Naive thymus-derived CD8-positive, alpha-beta T cell (primary cell): ENCODE data around the gene ACSL5. TPM values are rescaled to one million over a fixed set of nuclear protein-coding genes. Genes with fewer than 3 reads are reported as not detected.
A peak's percentile ranks its signal among the peaks of the same experiment; 100 is the strongest.
"Not testable (repeated sequence)": the region's sequence is repeated elsewhere in the genome, so short reads cannot be mapped to it uniquely, and the experiment has no call there.

Source experiments
- ATAC-seq, 2 donors: fragments of 150-1000 bp; cut with Tn5 transposase in 1 of 2; sonication (Bioruptor Pico), chemical (Tn5 transposase) in 1 of 2; 1 replicate in 1 of 2; 2 replicates in 1 of 2; pipeline ENCODE4 v1.10.0; 2021; ENCODE audit warnings: mild to moderate bottlenecking in 2 of 2, moderate library complexity in 2 of 2
- POLR2A ChIA-PET: fragments of 350-600 bp; sonication (Branson Sonifier 250); formaldehyde crosslinking; loops from one replicate; lab custom pipeline; 2021; ENCODE audit warnings: antibody characterized with exemption; lab: Charles Lee
- DNase-seq, 10 donors: peaks; one replicate each; pipeline versions ENCODE4 v3.0.0 to v3.0.0-alpha.2; 2020 to 2022
- H3K27ac Mint-ChIP-seq, 10 donors: one replicate each; pipeline ENCODE4 v1.8.0; 2020 to 2022; ENCODE audit warnings: mild to moderate bottlenecking in 10 of 10, mixed read lengths in 10 of 10, moderate library complexity in 4 of 10, inconsistent platforms in 1 of 10
- H3K27me3 Mint-ChIP-seq, 5 donors: one replicate each; pipeline ENCODE4 v1.8.0; 2021 to 2022; ENCODE audit warnings: mixed read lengths in 5 of 5
- H3K36me3 Mint-ChIP-seq, 3 donors: one replicate each; pipeline ENCODE4 v1.8.0; 2020 to 2022; ENCODE audit warnings: mixed read lengths in 3 of 3, mild to moderate bottlenecking in 2 of 3, inconsistent platforms in 1 of 3
- H3K4me1 Mint-ChIP-seq, 4 donors: one replicate each; pipeline ENCODE4 v1.8.0; 2021 to 2022; ENCODE audit warnings: mixed read lengths in 4 of 4
- H3K4me3 Mint-ChIP-seq, 10 donors: one replicate each; pipeline ENCODE4 v1.8.0; 2020 to 2022; ENCODE audit warnings: mild to moderate bottlenecking in 10 of 10, mixed read lengths in 10 of 10, moderate library complexity in 6 of 10, inconsistent platforms in 1 of 10
- H3K9me3 Mint-ChIP-seq, 9 donors: one replicate each; pipeline ENCODE4 v1.8.0; 2020 to 2022; ENCODE audit warnings: mixed read lengths in 9 of 9, mild to moderate bottlenecking in 3 of 9, inconsistent platforms in 1 of 9, moderate library complexity in 1 of 9
- polyA plus RNA-seq, 3 donors: library from polyadenylated mRNA; unstranded; fragments of 300-500 nt; fragmentation: Illumina TruSeq; gene quantifications; one replicate each; pipeline ENCODE4 v1.2.3, GENCODE V29; 2021
- total RNA-seq, 8 experiments: library from RNA in 2 of 8; stranded (reverse) in 2 of 8; gene quantifications; one replicate each; pipeline ENCODE4 v1.2.3 and lab custom pipeline; 2021 to 2026

The ACSL5 gene
- total and polyA plus RNA-seq, 5 experiments from 2014 or later: 31.7 to 69.5 (median 52.1) TPM

DNA sequence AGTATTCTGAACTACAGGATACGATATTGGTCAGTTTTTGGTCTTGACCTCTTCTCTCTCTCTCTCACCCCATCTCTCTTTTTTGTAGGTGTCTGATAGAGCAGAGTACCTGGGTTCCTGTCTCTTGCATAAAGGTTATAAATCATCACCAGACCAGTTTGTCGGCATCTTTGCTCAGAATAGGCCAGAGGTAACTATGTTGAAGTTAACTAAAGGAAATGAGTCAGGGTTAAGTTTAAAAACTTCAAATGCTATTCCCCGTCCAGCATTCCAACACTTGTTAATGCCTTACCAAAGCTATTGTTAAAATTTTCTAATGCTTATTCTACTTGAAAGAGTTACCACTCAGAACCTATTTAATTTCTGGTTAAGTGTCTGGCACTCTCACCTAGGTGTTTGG lies 30.7 kb downstream of the ACSL5 start:
- H3K36me3 Mint-ChIP-seq: peaks cover 18 to 90% (median 48%) of the 10 kb centered on the region in 3 donors
- H3K4me3 Mint-ChIP-seq: no peak overlapping the region
- H3K27ac Mint-ChIP-seq: no peak overlapping the region
- ATAC-seq: no peak
- H3K27me3 Mint-ChIP-seq: no peaks in the 10 kb centered on the region
- H3K9me3 Mint-ChIP-seq: no peaks in the 10 kb centered on the region
- DNase-seq: no peak
- H3K4me1 Mint-ChIP-seq: peaks cover 0 to 2% (median 0%) of the 10 kb centered on the region in 4 donors
- POLR2A ChIA-PET: no interaction called here

DNA sequence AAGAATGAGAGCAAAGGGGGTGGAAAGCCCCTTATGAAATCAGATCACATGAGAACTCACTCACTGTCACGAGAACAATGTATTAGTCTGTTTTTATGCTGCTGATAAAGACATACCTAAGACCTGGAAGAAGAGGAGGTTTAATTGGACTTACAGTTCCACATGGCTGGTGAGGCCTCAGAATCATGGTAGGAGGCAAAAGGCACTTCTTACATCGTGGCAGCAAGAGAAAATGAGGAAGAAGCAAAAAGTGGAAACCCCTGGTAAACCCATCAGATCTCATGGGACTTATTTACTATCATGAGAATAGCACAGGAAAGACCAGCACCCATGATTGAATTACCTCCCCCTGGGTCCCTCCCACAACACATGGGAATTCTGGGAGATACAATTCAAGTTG lies 32.9 kb downstream of the ACSL5 start:
- peak overlapping the region in 5 of 10 donors; percentile 3 to 51 (median 30) for H3K27ac Mint-ChIP-seq

DNA sequence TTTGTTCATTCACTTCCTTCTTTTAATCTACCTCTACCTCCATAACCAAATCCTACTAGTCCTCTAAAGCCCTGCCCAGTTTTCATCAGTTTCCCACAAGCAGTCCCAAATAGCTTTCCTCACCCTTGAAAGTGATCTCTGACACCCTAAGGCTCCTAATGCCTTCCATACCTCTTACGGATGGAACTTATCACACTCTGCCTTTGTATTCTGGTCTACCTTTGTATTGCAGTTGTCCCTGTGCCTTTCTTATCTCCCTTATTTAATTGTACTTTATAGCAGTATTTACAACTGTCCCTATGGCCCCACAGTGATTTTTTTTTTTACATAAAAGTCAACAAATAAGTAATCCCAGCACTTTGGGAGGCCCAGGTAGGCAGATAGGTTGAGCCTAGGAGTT lies 33.8 kb downstream of the ACSL5 start:
- DNase-seq (no peak), ATAC-seq (no peak)
- POLR2A ChIA-PET: interaction anchor here (0.7 to 1.3 kb wide), 2 partner anchors 10 to 34 kb away, joined by 3 to 6 read pairs; partner anchors contain the start of gene ACSL5
- H3K27ac Mint-ChIP-seq: peak overlapping the region in 2 of 10 donors; percentile 9 to 63
- H3K4me1 Mint-ChIP-seq: no peaks in the 10 kb centered on the region
- H3K9me3 Mint-ChIP-seq: no peaks in the 10 kb centered on the region
- H3K36me3 Mint-ChIP-seq: peaks cover 13 to 89% (median 46%) of the 10 kb centered on the region in 3 donors
- H3K27me3 Mint-ChIP-seq: no peaks in the 10 kb centered on the region
- H3K4me3 Mint-ChIP-seq: no peak overlapping the region

More for the DNA sequence above, 32.9 kb downstream of the ACSL5 start:
- H3K4me3 Mint-ChIP-seq, H3K27me3 Mint-ChIP-seq, POLR2A ChIA-PET, DNase-seq, ATAC-seq, H3K9me3 Mint-ChIP-seq, H3K4me1 Mint-ChIP-seq: not testable (repeated sequence)
- H3K36me3 Mint-ChIP-seq: peaks cover 16 to 90% (median 48%) of the 10 kb centered on the region in 3 donors

DNA sequence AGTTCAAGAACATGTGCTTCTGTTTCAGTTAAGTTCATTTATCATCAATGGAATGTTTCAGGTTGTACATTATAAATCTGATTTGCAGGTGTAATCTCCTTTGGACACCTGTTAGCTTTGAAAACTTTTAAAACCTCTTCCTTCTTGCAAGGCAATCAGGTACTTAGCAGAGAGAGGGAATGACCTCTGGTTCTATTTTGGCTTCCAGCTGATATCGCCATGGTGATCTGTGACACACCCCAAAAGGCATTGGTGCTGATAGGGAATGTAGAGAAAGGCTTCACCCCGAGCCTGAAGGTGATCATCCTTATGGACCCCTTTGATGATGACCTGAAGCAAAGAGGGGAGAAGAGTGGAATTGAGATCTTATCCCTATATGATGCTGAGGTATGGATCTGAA lies 35.4 kb downstream of the ACSL5 start:
- Mint-ChIP-seq H3K27me3 (no peaks in the 10 kb centered on the region), H3K27ac (no peak overlapping the region), H3K4me3 (no peak overlapping the region), H3K9me3 (no peaks in the 10 kb centered on the region), H3K4me1 (no peaks in the 10 kb centered on the region), H3K36me3 (peaks cover 12 to 87% (median 41%) of the 10 kb centered on the region in 3 donors)
- no peak for ATAC-seq
- DNase-seq: no peak
- POLR2A ChIA-PET: interaction anchor here (1.3 kb wide), 1 partner anchor 35 kb away, joined by 3 read pairs; the partner anchor contains the start of gene ACSL5

DNA sequence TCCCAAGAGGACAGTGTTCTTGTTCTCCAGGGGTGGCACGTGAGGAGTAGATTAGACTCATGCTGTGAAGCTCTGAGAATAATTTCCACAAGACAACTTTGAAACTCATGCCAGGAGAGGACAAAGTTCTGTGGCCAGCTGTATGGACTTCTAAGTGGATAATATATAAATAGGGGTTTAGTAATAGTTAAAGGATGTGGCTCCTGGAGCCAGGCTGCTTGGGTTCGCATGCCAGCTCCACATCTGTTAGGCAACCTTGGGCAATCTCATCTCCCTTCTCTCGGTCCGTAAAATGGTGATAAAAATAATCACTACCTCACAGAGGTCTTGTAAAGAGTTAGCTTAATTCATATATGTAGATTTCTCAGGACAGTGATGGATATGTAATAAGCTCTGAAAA lies 35.8 kb downstream of the ACSL5 start:
- Mint-ChIP-seq H3K4me1 (no peaks in the 10 kb centered on the region), H3K27ac (no peak overlapping the region), H3K4me3 (no peak overlapping the region), H3K9me3 (no peaks in the 10 kb centered on the region), H3K36me3 (peaks cover 12 to 87% (median 39%) of the 10 kb centered on the region in 3 donors), H3K27me3 (no peaks in the 10 kb centered on the region)
- POLR2A ChIA-PET: no interaction called here
- no peak for DNase-seq
- ATAC-seq: no peak

DNA sequence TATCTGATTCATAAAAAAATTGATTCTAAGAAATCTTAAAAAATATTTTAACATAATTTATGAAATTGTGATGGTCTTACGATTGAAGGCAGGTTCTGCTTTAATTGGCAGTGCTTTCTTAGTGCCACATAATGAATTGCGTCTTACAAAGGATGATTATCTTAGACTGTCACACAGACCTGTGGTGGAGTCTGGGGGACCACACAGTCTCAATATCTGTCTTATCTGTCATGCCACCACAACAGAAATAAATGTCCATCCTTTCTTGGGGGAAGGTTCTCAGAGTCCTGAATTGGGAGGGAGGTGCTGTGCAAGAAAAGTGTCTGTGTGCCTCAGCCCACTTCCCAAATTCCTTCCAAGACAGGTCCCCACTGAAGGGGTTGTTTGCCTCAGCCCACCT lies 38.8 kb downstream of the ACSL5 start:
- Mint-ChIP-seq H3K27ac (peak overlapping the region in 1 of 10 donors; percentile 18), H3K27me3 (no peaks in the 10 kb centered on the region), H3K4me1 (peaks cover 0 to 1% (median 0%) of the 10 kb centered on the region in 4 donors), H3K4me3 (no peak overlapping the region), H3K36me3 (peaks cover 9 to 89% (median 38%) of the 10 kb centered on the region in 3 donors), H3K9me3 (no peaks in the 10 kb centered on the region)
- POLR2A ChIA-PET: interaction anchor here (1.2 kb wide), 1 partner anchor 37 kb away, joined by 3 read pairs; no protein-coding TSS in a partner anchor
- DNase-seq (no peak), ATAC-seq (no peak)

DNA sequence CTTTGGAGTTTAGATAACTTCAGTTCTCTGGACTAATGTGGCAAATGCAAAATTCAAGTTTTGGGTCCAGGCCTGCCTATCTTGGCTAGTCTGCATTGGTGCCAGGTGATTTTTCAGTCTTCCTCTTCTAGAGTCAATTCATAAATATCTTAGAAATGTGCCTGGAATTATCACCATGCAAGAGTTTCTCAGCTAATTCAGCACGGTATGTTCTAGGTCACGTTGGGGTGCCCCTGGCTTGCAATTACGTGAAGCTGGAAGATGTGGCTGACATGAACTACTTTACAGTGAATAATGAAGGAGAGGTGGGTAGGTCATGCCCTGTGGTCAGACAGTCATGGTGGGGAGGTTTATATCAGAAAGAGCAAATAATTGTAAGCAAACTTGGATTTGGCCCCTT lies 47.8 kb downstream of the ACSL5 start:
- Mint-ChIP-seq H3K4me3 (no peak overlapping the region), H3K27me3 (no peaks in the 10 kb centered on the region), H3K36me3 (peaks cover 7 to 85% (median 16%) of the 10 kb centered on the region in 3 donors), H3K27ac (peak overlapping the region in 5 of 10 donors; percentile 19 to 67 (median 60)), H3K4me1 (no peaks in the 10 kb centered on the region), H3K9me3 (no peaks in the 10 kb centered on the region)
- DNase-seq (no peak), ATAC-seq (no peak)
- POLR2A ChIA-PET: no interaction called here

DNA sequence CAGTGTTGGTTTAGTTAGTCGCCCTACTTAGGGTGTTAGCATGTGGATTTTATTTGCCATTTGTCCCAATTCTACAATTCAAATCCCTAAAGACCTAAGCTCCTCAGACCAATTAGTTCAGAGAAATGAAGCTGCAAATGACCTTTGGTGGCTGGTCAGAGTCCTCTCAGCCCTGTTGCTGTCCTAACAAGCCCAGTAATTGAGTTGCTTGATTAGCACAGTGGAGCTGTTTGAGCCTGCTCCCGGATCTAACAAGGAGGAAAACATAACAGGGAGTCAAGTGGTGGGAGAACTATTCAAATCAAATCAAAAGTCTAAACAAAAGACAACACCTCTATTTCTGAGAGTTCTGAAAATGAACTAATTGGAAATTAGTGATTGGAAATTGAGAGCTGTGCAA lies 50.7 kb downstream of the ACSL5 start:
- DNase-seq (no peak), ATAC-seq (no peak)
- Mint-ChIP-seq H3K4me3 (no peak overlapping the region), H3K9me3 (no peaks in the 10 kb centered on the region), H3K36me3 (peaks cover 7 to 86% (median 7%) of the 10 kb centered on the region in 3 donors), H3K27me3 (no peaks in the 10 kb centered on the region), H3K4me1 (no peaks in the 10 kb centered on the region), H3K27ac (peak overlapping the region in 4 of 10 donors; percentile 15 to 91 (median 46))
- POLR2A ChIA-PET: no interaction called here

DNA sequence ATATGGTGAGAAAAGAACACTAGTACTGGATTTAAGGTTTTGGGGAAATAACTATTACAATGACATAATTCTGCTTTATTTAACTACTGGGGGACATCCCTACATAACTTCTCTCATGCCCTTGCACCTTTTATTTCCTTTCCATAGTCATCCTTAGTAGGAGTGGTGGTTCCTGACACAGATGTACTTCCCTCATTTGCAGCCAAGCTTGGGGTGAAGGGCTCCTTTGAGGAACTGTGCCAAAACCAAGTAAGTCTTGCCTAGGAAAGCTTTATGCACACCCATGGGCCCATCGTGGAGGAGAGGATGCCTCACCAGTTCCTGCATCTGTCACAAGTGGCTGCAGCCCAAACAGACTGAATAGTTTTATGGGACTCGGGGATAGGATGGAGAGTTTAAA lies 52.2 kb downstream of the ACSL5 start:
- POLR2A ChIA-PET: interaction anchor here (0.7 kb wide), 2 partner anchors 111 to 304 kb away, joined by 4 read pairs; no protein-coding TSS in a partner anchor
- no peak for DNase-seq
- Mint-ChIP-seq H3K36me3 (peaks cover 7 to 88% (median 7%) of the 10 kb centered on the region in 3 donors), H3K27me3 (no peaks in the 10 kb centered on the region), H3K27ac (peak overlapping the region in 4 of 10 donors; percentile 9 to 30 (median 12)), H3K4me1 (no peaks in the 10 kb centered on the region), H3K9me3 (no peaks in the 10 kb centered on the region), H3K4me3 (no peak overlapping the region)
- ATAC-seq: no peak

DNA sequence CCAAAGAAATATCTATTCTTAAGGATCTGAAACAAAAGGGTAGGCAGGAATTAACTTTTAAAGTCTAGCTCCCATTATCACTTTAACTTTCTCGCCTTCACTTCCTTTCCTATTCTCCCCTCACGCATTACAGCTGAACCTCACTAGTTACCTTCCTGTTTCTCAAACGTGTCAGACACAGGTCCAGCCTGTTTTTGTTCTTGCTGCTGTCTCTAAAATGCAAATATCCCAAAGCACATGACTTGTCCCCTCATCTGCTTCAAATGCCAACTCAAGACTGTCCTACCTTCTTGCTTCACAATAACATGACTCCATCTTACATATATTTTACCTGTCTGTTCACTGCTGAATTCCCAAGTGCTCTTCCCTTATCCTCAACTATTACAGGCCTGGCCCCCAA lies 55.2 kb downstream of the ACSL5 start:
- H3K27ac Mint-ChIP-seq: peak overlapping the region in 9 of 10 donors; percentile 21 to 63 (median 46)
- H3K4me1 Mint-ChIP-seq: no peaks in the 10 kb centered on the region
- H3K36me3 Mint-ChIP-seq: peaks cover 0 to 89% (median 7%) of the 10 kb centered on the region in 3 donors
- H3K4me3 Mint-ChIP-seq: no peak overlapping the region
- no peaks in the 10 kb centered on the region for H3K27me3 Mint-ChIP-seq
- ATAC-seq: no peak
- no peak for DNase-seq
- H3K9me3 Mint-ChIP-seq: no peaks in the 10 kb centered on the region
- POLR2A ChIA-PET: interaction anchor here (0.8 kb wide), 1 partner anchor 40 kb away, joined by 4 read pairs; no protein-coding TSS in a partner anchor

DNA sequence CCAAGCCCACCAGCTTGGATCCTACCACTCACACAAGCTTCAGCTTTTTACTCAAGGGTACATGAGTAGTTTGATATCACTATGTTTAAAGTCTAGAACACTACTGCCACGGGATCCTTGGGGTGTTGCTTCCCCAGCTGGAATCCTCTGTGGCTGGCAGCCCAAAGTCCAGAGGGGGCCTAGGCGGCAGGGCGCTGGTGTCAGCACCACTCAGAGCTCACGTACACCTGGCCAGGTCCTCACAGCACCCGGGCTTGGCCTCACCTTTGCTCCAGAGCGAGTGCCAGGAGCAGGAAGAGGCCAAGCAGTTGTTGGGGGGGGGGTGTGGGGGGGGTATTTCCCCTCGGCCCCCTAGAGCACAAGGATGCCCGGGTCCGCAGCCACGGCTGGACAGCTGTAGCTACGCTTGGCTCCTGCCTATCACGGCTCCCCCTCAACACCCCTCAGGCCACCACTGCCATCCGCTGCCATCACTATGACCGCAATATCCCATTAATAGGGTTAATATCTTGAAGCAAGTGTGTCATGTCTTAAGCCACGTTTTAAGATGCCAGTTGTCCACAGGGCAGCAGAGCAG lies 55.8 kb downstream of the ACSL5 start:
- H3K9me3 Mint-ChIP-seq: no peaks in the 10 kb centered on the region
- H3K36me3 Mint-ChIP-seq: peaks cover 0 to 90% (median 7%) of the 10 kb centered on the region in 3 donors
- POLR2A ChIA-PET: interaction anchor here (0.8 kb wide), 1 partner anchor 40 kb away, joined by 4 read pairs; no protein-coding TSS in a partner anchor
- ATAC-seq (no peak), DNase-seq (no peak)
- no peaks in the 10 kb centered on the region for H3K27me3 Mint-ChIP-seq
- peak overlapping the region in 7 of 10 donors; percentile 0 to 63 (median 46) for H3K27ac Mint-ChIP-seq
- no peak overlapping the region for H3K4me3 Mint-ChIP-seq
- no peaks in the 10 kb centered on the region for H3K4me1 Mint-ChIP-seq

DNA sequence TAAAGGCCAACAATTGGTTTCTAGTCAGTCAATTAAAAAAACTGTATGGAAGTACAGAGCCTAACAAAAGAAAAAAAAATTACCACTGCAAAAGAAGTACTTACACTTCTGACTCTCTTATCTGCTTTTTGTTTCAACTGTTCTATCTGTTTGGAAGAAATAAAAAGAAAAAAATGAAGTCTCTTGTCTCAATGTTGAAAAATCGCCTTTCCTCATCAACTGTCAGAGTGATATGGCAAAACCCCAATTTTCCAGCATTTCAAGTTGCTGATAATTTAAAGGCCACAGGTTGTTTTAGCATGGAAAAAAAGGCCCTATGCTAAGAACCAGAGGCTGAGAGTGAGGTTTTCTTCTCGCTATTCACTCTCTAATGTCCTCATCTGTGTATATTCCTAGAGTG lies 59.2 kb downstream of the ACSL5 start:
- peaks cover 0 to 75% (median 4%) of the 10 kb centered on the region in 3 donors for H3K36me3 Mint-ChIP-seq
- H3K4me3 Mint-ChIP-seq: no peak overlapping the region
- POLR2A ChIA-PET: no interaction called here
- no peak overlapping the region for H3K27ac Mint-ChIP-seq
- DNase-seq (no peak), ATAC-seq (no peak)
- H3K27me3 Mint-ChIP-seq: no peaks in the 10 kb centered on the region
- H3K4me1 Mint-ChIP-seq: peaks cover 0 to 4% (median 2%) of the 10 kb centered on the region in 4 donors
- no peaks in the 10 kb centered on the region for H3K9me3 Mint-ChIP-seq

DNA sequence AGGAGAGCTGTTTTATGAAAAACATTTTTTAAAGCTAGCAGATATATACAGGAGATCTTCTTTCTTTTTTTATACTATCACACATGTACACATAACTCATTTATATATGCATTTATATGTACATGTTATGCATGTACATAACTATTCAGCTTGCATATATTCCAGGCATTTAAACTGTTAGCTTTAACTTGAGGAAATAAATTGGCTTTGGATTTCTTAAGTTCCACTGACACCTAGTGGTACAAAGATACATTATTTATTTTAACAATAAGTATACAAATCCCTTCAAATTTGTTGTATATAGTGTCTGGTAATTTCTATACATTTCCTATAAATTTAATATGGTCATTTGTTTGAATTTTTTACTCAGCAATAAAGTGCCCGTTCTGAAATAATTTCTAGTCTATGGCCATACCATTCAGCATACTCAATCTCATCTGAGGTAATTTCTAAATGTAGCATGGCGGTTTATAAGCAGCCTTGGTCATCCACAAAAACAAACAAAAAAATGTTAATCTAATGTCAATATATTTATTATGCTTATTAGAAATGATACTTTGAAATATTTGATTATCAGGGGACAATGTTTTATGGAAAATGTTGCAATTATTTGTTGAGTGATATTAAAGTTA lies 61.2 kb downstream of the ACSL5 start:
- peak in 2 of 10 donors; percentile 17 to 19 for DNase-seq
- peak overlapping the region in 3 of 10 donors; percentile 13 to 77 (median 32) for H3K27ac Mint-ChIP-seq
- no peak for ATAC-seq
- H3K27me3 Mint-ChIP-seq: no peaks in the 10 kb centered on the region
- H3K4me1 Mint-ChIP-seq: peaks cover 0 to 6% (median 2%) of the 10 kb centered on the region in 4 donors
- H3K36me3 Mint-ChIP-seq: peaks cover 0 to 71% (median 4%) of the 10 kb centered on the region in 3 donors
- no peak overlapping the region for H3K4me3 Mint-ChIP-seq
- POLR2A ChIA-PET: no interaction called here
- H3K9me3 Mint-ChIP-seq: no peaks in the 10 kb centered on the region
